ENCODE data around the gene MRPL20. TPM values are rescaled to one million over a fixed set of nuclear protein-coding genes. Genes with fewer than 3 reads are reported as not detected.

MRPL20 gene
- total RNA-seq, 1 donor from 2014 or later: 98.6 TPM

DNA sequence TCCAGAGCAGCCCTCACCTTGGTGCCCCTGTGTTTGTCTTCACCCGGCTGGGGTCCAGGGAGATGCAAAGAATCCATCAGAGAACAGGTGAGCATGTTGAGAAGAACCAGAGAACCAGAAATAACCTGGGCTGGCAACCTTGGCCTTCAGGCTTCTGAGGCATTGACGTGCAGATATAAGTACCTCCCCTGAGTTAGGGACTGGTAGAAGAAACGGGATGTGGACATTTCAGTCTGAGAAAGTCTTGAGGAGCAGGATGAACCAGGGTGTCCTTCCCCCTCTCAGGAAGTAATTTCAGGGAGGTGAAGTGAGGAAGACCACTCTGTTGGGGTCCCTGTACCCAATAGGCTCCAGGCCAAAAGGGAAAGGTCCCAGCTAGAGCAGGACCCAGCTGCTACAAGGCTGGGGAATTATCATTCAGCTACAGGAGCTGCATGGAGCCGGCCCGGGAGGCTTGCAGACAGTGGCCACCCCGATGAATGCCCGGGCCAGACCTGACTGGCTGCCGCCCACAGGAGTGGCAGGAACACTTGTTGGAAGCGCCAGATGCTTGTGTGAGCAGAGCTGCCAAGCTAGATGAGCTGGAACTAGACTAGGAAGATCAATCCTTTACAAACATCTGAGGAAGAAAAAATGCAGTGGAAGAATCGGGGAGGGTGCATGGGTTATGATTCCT, 30.4 kb downstream of the MRPL20 start:
- Mint-ChIP-seq H3K36me3 (ENCODE audit: unreplicated experiment) (no peaks in the 10 kb centered on the region), H3K4me1 (ENCODE audit: low read depth, unreplicated experiment) (peaks cover 1% of the 10 kb centered on the region), H3K4me3 (ENCODE audit: unreplicated experiment) (peak overlapping the region; percentile 20), H3K9me3 (ENCODE audit: unreplicated experiment) (no peaks in the 10 kb centered on the region), H3K27ac (ENCODE audit: unreplicated experiment) (no peak overlapping the region), H3K27me3 (ENCODE audit: unreplicated experiment) (no peaks in the 10 kb centered on the region)
- no peak for TF ChIP-seq CTCF (IDR thresholded peaks at IDR 0.05; ENCODE audit: partially characterized antibody, unreplicated experiment)
- no peak for DNase-seq

GRCh38 chr1:1374929-1375662, 32.0 kb downstream of the MRPL20 start, which contains the start of gene AURKAIP1:
TSS of gene AURKAIP1 (minus strand) at chr1:1375207. CDS start at chr1:1374756, 451 bp downstream.
- H3K9me3 Mint-ChIP-seq (ENCODE audit: unreplicated experiment): peaks cover under 1% of the 10 kb centered on the region
- no peak for TF ChIP-seq CTCF (IDR thresholded peaks at IDR 0.05; ENCODE audit: partially characterized antibody, unreplicated experiment)
- peak; percentile 97 for DNase-seq
- H3K27ac Mint-ChIP-seq (ENCODE audit: unreplicated experiment): peak within 1 kb of the TSS; percentile 55
- peak within 1 kb of the TSS; percentile 90 for H3K4me3 Mint-ChIP-seq (ENCODE audit: unreplicated experiment)
- H3K36me3 Mint-ChIP-seq (ENCODE audit: unreplicated experiment): no peaks in the 10 kb centered on the region
- H3K27me3 Mint-ChIP-seq (ENCODE audit: unreplicated experiment): no peaks in the 10 kb centered on the region
- H3K4me1 Mint-ChIP-seq (ENCODE audit: low read depth, unreplicated experiment): no peaks in the 10 kb centered on the region

- TF ChIP-seq CTCF (IDR thresholded peaks at IDR 0.05; ENCODE audit: partially characterized antibody, unreplicated experiment): no peak
- Mint-ChIP-seq H3K36me3 (ENCODE audit: unreplicated experiment) (no peaks in the 10 kb centered on the region), H3K4me1 (ENCODE audit: low read depth, unreplicated experiment) (no peaks in the 10 kb centered on the region), H3K27me3 (ENCODE audit: unreplicated experiment) (no peaks in the 10 kb centered on the region), H3K4me3 (ENCODE audit: unreplicated experiment) (peak overlapping the region; percentile 79), H3K9me3 (ENCODE audit: unreplicated experiment) (peaks cover 2% of the 10 kb centered on the region), H3K27ac (ENCODE audit: unreplicated experiment) (no peak overlapping the region)
- peak; percentile 56 for DNase-seq
Measured at GRCh38 chr1:1374589-1374928, 32.5 kb downstream of the MRPL20 start.

- Mint-ChIP-seq H3K27me3 (ENCODE audit: unreplicated experiment) (no peaks in the 10 kb centered on the region), H3K36me3 (ENCODE audit: unreplicated experiment) (no peaks in the 10 kb centered on the region), H3K4me3 (ENCODE audit: unreplicated experiment) (peak overlapping the region; percentile 79), H3K4me1 (ENCODE audit: low read depth, unreplicated experiment) (no peaks in the 10 kb centered on the region), H3K9me3 (ENCODE audit: unreplicated experiment) (peaks cover 2% of the 10 kb centered on the region), H3K27ac (ENCODE audit: unreplicated experiment) (no peak overlapping the region)
- TF ChIP-seq CTCF (IDR thresholded peaks at IDR 0.05; ENCODE audit: partially characterized antibody, unreplicated experiment): no peak
- no peak for DNase-seq
Measured at GRCh38 chr1:1373815-1374588, 33.1 kb downstream of the MRPL20 start.
